ENCODE data around the gene CSMD2. TPM values are rescaled to one million over a fixed set of nuclear protein-coding genes. Genes with fewer than 3 reads are reported as not detected.

The CSMD2 gene
- total RNA-seq, 1 donor from 2014 or later: 0.75 TPM

GRCh38 chr1:34075576-34075975 lies 89.5 kb downstream of the CSMD2 start:
- no peaks in the 10 kb centered on the region for H3K36me3 ChIP-seq (ENCODE audit: control insufficient read depth, insufficient read depth, low read length)
- DNase-seq (ENCODE audit: low read depth): no peak
- no peaks in the 10 kb centered on the region for H3K27me3 ChIP-seq (ENCODE audit: control insufficient read depth, insufficient read depth, low read length)
- TF ChIP-seq CTCF (IDR thresholded peaks at IDR 0.05; ENCODE audit: insufficient read depth, low read length, poor library complexity, severe bottlenecking): no peak
- H3K4me3 ChIP-seq (ENCODE audit: low read depth, low read length): no peak overlapping the region

GRCh38 chr1:34073028-34073695 lies 91.9 kb downstream of the CSMD2 start:
- no peak for TF ChIP-seq CTCF (IDR thresholded peaks at IDR 0.05; ENCODE audit: insufficient read depth, low read length, poor library complexity, severe bottlenecking)
- Histone ChIP-seq H3K27me3 (ENCODE audit: control insufficient read depth, insufficient read depth, low read length) (no peaks in the 10 kb centered on the region), H3K4me3 (ENCODE audit: low read depth, low read length) (no peak overlapping the region), H3K36me3 (ENCODE audit: control insufficient read depth, insufficient read depth, low read length) (no peaks in the 10 kb centered on the region)
- no peak for DNase-seq (ENCODE audit: low read depth)

GRCh38 chr1:34070201-34070836 lies 94.7 kb downstream of the CSMD2 start:
- H3K36me3 ChIP-seq (ENCODE audit: control insufficient read depth, insufficient read depth, low read length): no peaks in the 10 kb centered on the region
- no peak overlapping the region for H3K4me3 ChIP-seq (ENCODE audit: low read depth, low read length)
- no peak for DNase-seq (ENCODE audit: low read depth)
- no peak for TF ChIP-seq CTCF (IDR thresholded peaks at IDR 0.05; ENCODE audit: insufficient read depth, low read length, poor library complexity, severe bottlenecking)
- H3K27me3 ChIP-seq (ENCODE audit: control insufficient read depth, insufficient read depth, low read length): no peaks in the 10 kb centered on the region

GRCh38 chr1:34066981-34067603 lies 97.9 kb downstream of the CSMD2 start:
- no peak for DNase-seq (ENCODE audit: low read depth)
- Histone ChIP-seq H3K36me3 (ENCODE audit: control insufficient read depth, insufficient read depth, low read length) (no peaks in the 10 kb centered on the region), H3K4me3 (ENCODE audit: low read depth, low read length) (no peak overlapping the region), H3K27me3 (ENCODE audit: control insufficient read depth, insufficient read depth, low read length) (no peaks in the 10 kb centered on the region)
- TF ChIP-seq CTCF (IDR thresholded peaks at IDR 0.05; ENCODE audit: insufficient read depth, low read length, poor library complexity, severe bottlenecking): no peak

GRCh38 chr1:34066166-34066565 lies 98.9 kb downstream of the CSMD2 start:
- DNase-seq (ENCODE audit: low read depth): no peak
- no peaks in the 10 kb centered on the region for H3K27me3 ChIP-seq (ENCODE audit: control insufficient read depth, insufficient read depth, low read length)
- H3K4me3 ChIP-seq (ENCODE audit: low read depth, low read length): no peak overlapping the region
- no peaks in the 10 kb centered on the region for H3K36me3 ChIP-seq (ENCODE audit: control insufficient read depth, insufficient read depth, low read length)
- no peak for TF ChIP-seq CTCF (IDR thresholded peaks at IDR 0.05; ENCODE audit: insufficient read depth, low read length, poor library complexity, severe bottlenecking)
